ENCODE results near the gene RHBDL1. TPM values are rescaled to one million over a fixed set of nuclear protein-coding genes. Genes with fewer than 3 reads are reported as not detected.

The RHBDL1 gene
- total and polyA plus RNA-seq, 4 donors: 0.91 to 5.4 (median 1.6) TPM

DNA sequence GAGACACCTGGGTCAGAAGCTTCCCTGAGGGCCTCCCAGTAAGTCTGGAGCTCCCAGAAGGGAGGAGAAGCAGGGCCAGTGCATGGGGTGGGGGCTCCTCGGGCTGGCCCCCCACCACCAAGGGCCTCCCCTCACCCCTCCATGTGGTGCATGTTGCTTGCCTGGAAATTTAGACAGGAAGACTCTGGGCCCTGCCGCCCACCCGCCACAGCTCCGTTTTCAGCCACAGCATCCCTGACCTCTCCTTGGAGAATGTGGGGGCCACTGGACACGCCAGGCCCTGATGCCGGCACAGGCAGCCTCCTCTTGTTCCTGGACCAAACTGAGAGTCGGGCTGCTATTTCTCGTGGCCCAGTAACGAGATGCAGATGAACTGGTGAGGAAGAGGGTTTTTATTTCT is 36.6 kb upstream of the RHBDL1 start:
- Histone ChIP-seq H3K27me3 (ENCODE audit: control insufficient read depth in 3 of 3, insufficient read depth in 3 of 3, low read length in 2 of 3) (peaks cover 0 to 3% (median 0%) of the 10 kb centered on the region in 3 donors), H3K9ac (ENCODE audit: insufficient read depth in 1 of 2, low read length in 2 of 2) (no peak overlapping the region), H3K27ac (ENCODE audit: low read depth in 1 of 2, low read length in 1 of 2) (no peak overlapping the region), H3K36me3 (ENCODE audit: control insufficient read depth in 4 of 4, insufficient read depth in 4 of 4, low read length in 4 of 4) (peaks cover 0 to 3% (median 0%) of the 10 kb centered on the region in 4 donors), H3K9me3 (ENCODE audit: control insufficient read depth in 4 of 4, insufficient read depth in 3 of 4, low read length in 3 of 4) (no peaks in the 10 kb centered on the region), H3K4me3 (no peak overlapping the region), H3K4me1 (ENCODE audit: control insufficient read depth in 5 of 5, insufficient read depth in 5 of 5, low read length in 5 of 5) (peaks cover 0 to 36% (median 7%) of the 10 kb centered on the region in 5 donors)
- ATAC-seq (ENCODE audit: insufficient read depth, low FRiP score) (no peak), DNase-seq (no peak)
- WGBS, 2 donors: 83 to 88% methylated on average over 9 of the region's 9 CpGs
- TF ChIP-seq, protein P1, sequence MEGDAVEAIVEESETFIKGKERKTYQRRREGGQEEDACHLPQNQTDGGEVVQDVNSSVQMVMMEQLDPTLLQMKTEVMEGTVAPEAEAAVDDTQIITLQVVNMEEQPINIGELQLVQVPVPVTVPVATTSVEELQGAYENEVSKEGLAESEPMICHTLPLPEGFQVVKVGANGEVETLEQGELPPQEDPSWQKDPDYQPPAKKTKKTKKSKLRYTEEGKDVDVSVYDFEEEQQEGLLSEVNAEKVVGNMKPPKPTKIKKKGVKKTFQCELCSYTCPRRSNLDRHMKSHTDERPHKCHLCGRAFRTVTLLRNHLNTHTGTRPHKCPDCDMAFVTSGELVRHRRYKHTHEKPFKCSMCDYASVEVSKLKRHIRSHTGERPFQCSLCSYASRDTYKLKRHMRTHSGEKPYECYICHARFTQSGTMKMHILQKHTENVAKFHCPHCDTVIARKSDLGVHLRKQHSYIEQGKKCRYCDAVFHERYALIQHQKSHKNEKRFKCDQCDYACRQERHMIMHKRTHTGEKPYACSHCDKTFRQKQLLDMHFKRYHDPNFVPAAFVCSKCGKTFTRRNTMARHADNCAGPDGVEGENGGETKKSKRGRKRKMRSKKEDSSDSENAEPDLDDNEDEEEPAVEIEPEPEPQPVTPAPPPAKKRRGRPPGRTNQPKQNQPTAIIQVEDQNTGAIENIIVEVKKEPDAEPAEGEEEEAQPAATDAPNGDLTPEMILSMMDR (IDR thresholded peaks at IDR 0.05; ENCODE audit: control extremely low read depth, extremely low read depth): no peak

DNA sequence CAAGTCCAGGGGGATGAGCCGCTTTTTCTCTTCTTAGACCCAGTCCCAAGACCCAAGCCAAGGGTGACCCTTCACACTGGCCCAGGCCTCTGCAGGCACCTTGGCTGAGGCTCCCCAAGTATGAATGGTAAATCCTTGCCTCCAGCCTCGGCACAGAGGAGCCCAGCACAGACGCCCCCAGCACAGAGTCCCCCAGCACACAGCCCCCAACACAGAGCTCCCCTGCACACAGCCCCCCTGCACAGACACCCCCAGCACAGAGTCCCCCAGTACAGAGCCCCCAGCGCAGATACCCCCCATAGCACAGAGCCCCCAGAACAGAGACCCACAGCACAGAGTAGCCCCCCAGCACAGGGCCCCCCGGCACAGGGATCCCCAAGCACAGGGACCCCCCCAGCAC is 34.9 kb upstream of the RHBDL1 start:
- DNase-seq (no peak), ATAC-seq (ENCODE audit: insufficient read depth, low FRiP score) (no peak)
- no peaks in the 10 kb centered on the region for H3K9me3 ChIP-seq (ENCODE audit: control insufficient read depth in 4 of 4, insufficient read depth in 3 of 4, low read length in 3 of 4)
- TF ChIP-seq, protein P1 (IDR thresholded peaks at IDR 0.05; ENCODE audit: control extremely low read depth, extremely low read depth): no peak
- H3K27ac ChIP-seq (ENCODE audit: low read depth in 1 of 2, low read length in 1 of 2): peak overlapping the region; percentile 54 to 96
- H3K4me1 ChIP-seq (ENCODE audit: control insufficient read depth in 5 of 5, insufficient read depth in 5 of 5, low read length in 5 of 5): peaks cover 0 to 27% (median 7%) of the 10 kb centered on the region in 5 donors
- no peak overlapping the region for H3K4me3 ChIP-seq
- WGBS, 2 donors: 90 to 93% methylated on average over 5 of the region's 5 CpGs
- no peaks in the 10 kb centered on the region for H3K36me3 ChIP-seq (ENCODE audit: control insufficient read depth in 4 of 4, insufficient read depth in 4 of 4, low read length in 4 of 4)
- H3K27me3 ChIP-seq (ENCODE audit: control insufficient read depth in 3 of 3, insufficient read depth in 3 of 3, low read length in 2 of 3): peaks cover 0 to 3% (median 0%) of the 10 kb centered on the region in 3 donors
- no peak overlapping the region for H3K9ac ChIP-seq (ENCODE audit: insufficient read depth in 1 of 2, low read length in 2 of 2)

DNA sequence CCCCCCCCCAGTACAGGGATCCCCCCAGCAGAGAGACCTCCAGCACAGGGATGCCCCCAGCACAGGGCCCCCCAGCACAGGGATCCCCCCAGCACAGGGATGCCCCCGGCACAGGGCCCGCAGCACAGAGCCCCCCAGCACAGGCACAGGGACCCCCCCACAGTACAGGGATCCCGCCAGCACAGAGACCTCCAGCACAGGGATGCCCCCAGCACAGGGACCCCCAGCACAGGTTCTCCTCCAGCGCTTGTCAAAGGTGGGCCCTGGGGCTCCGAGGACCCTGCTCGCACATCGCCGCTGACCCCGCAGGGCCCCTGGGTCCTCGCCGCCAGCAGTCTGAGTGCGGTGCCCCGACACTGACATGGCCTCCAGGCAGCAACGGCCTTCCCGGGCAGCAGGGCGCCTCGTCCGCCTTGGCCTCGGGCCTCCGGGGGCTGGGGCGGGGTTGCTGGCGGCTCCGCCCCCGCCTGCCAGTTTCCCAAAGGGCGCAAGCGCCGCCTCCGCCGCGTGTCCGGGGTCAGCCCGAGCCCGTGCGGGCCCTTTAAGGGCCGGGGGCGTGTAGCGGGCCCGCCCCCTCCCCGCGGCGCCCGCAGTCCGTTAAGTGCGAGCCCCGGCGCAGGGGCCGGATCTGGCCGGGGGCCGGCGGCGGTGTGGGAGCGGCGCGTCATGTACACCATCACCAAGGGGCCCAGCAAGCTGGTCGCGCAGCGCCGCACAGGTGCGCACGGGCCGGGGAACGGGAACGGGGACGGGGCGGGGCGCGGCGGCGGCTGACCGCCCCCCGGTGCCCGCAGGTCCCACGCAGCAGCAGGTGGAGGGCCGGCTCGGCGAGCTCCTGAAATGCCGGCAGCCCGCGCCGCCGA is 33.9 kb upstream of the RHBDL1 start, which contains the start of gene MCRIP2:
Gene MCRIP2 (plus strand): TSS at position 503 of the 863 bp plus-strand sequence. CDS start 164 bp downstream, at position 667.
- peaks cover 0 to 30% (median 7%) of the 10 kb centered on the region in 5 donors for H3K4me1 ChIP-seq (ENCODE audit: control insufficient read depth in 5 of 5, insufficient read depth in 5 of 5, low read length in 5 of 5)

More for the DNA sequence above, 33.9 kb upstream of the RHBDL1 start, which contains the start of gene MCRIP2:
- WGBS, 2 donors: 1 to 2% methylated on average over 68 to 81 of the region's 81 CpGs
- peak within 1 kb of the TSS; percentile 87 to 96 for H3K27ac ChIP-seq (ENCODE audit: low read depth in 1 of 2, low read length in 1 of 2)
- ATAC-seq (ENCODE audit: insufficient read depth, low FRiP score) (peak; percentile 54), DNase-seq (peak; percentile 70 to 80 (median 78))
- peak within 1 kb of the TSS in 1 of 2 donors; percentile 11 for H3K9ac ChIP-seq (ENCODE audit: insufficient read depth in 1 of 2, low read length in 2 of 2)
- H3K36me3 ChIP-seq (ENCODE audit: control insufficient read depth in 4 of 4, insufficient read depth in 4 of 4, low read length in 4 of 4): peaks cover 0 to 2% (median 0%) of the 10 kb centered on the region in 4 donors
- H3K9me3 ChIP-seq (ENCODE audit: control insufficient read depth in 4 of 4, insufficient read depth in 3 of 4, low read length in 3 of 4): no peaks in the 10 kb centered on the region
- H3K4me3 ChIP-seq: peak within 1 kb of the TSS; percentile 73
- TF ChIP-seq, protein P1 (IDR thresholded peaks at IDR 0.05; ENCODE audit: control extremely low read depth, extremely low read depth): no peak
- peaks cover 0 to 3% (median 0%) of the 10 kb centered on the region in 3 donors for H3K27me3 ChIP-seq (ENCODE audit: control insufficient read depth in 3 of 3, insufficient read depth in 3 of 3, low read length in 2 of 3)

All from lung (tissue), 12 donors.